A549 (cell line): Measurements from ENCODE around the gene BMX. TPM values are rescaled to one million over a fixed set of nuclear protein-coding genes. Genes with fewer than 3 reads are reported as not detected.

Source experiments
- ATAC-seq, 2 experiments: fragments of 200-7000 bp in 1 of 2; fragments of >200 bp in 1 of 2; cut with Nextera tagmentation in 1 of 2; cut with Tn5 transposase in 1 of 2; 3 replicates each; pipeline versions ENCODE4 v1.8.0 to v1.9.1; 2018 to 2020; ENCODE audit warnings: mild to moderate bottlenecking in 1 of 2, moderate library complexity in 1 of 2
- CTCF ChIA-PET: fragments of 300-600 bp; sonication (Branson Sonifier 250); formaldehyde crosslinking; extraction: SDS; loops from one replicate; lab custom pipeline; 2021; ENCODE audit warnings: antibody characterized with exemption, inconsistent platforms; lab: Yijun Ruan, JAX
- POLR2A ChIA-PET: fragments of 350-600 bp; formaldehyde crosslinking; extraction: SDS; loops from one replicate; lab custom pipeline; 2021; ENCODE audit warnings: antibody characterized with exemption, inconsistent platforms; lab: Yijun Ruan, JAX
- DNase-seq, 2 experiments: peaks; one replicate each; pipeline versions ENCODE4 v3.0.0 to v3.0.0-alpha.2; 2011 to 2016; ENCODE audit warnings: low read depth in 1 of 2, low spot score in 1 of 2
- FAIRE-seq: peaks from 2 replicates; lab custom pipeline; 2011; peaks lifted over from hg19 to GRCh38; lab: Jason Lieb, UNC
- H3K27ac ChIP-seq, 2 experiments: fragments of >200 bp; sonication (Bioruptor Twin); formaldehyde crosslinking; 3 replicates each; pipeline ENCODE4 v1.5.1; 2016 to 2017
- H3K4me1 ChIP-seq: fragments of >200 bp; sonication (Bioruptor Twin); formaldehyde crosslinking; 3 replicates; pipeline ENCODE4 v1.6.1; 2016
- H3K4me2 ChIP-seq: fragments of >200 bp; sonication (Bioruptor Twin); formaldehyde crosslinking; 3 replicates; pipeline ENCODE4 v1.6.1; 2016
- H3K4me3 ChIP-seq: fragments of >200 bp; sonication (Bioruptor Twin); formaldehyde crosslinking; 3 replicates; pipeline ENCODE4 v1.5.1; 2016
- H3K9me3 ChIP-seq: fragments of >200 bp; sonication (Bioruptor Twin); formaldehyde crosslinking; 3 replicates; pipeline ENCODE4 v1.6.1; 2016
- CHD2 ChIP-seq: fragments of 150-350 bp; IDR thresholded peaks from 2 replicates; pipeline ENCODE4 v1.6.1; 2014; ENCODE audit warnings: low read length; ENCODE audit not compliant: partially characterized antibody
- CTCF ChIP-seq: fragments of >200 bp; sonication (Bioruptor Twin); formaldehyde crosslinking; IDR thresholded peaks from 3 replicates; pipeline ENCODE4 v1.5.1; 2016
- EP300 ChIP-seq, 2 experiments: fragments of >200 bp; sonication (Bioruptor Twin); formaldehyde crosslinking; IDR thresholded peaks; 2 replicates in 1 of 2; 3 replicates in 1 of 2; pipeline ENCODE4 v1.6.1; 2016 to 2017
- HES2 ChIP-seq: fragments of >200 bp; sonication (Bioruptor Twin); formaldehyde crosslinking; IDR thresholded peaks from 2 replicates; pipeline ENCODE4 v1.6.1; 2016
- HOXA7 ChIP-seq: fragments of 250-450 bp; sonication (Bioruptor Pico); IDR thresholded peaks from 2 replicates; pipeline ENCODE4 v1.5.0; 2020; ENCODE audit warnings: mild to moderate bottlenecking, moderate library complexity
- HOXB13 ChIP-seq: fragments of 250-450 bp; sonication (Bioruptor Pico); IDR thresholded peaks from 2 replicates; pipeline ENCODE4 v1.5.0; 2020; ENCODE audit warnings: low read depth, mild to moderate bottlenecking, moderate library complexity
- MAFK ChIP-seq: fragments of 450-650 bp; IDR thresholded peaks from 2 replicates; pipeline ENCODE4 v1.6.1; 2014; ENCODE audit not compliant: partially characterized antibody
- NPAS2 ChIP-seq: fragments of 250-450 bp; sonication (Bioruptor Pico); IDR thresholded peaks from 2 replicates; pipeline ENCODE4 v1.8.0; 2022; ENCODE audit warnings: mild to moderate bottlenecking, moderate library complexity, borderline replicate concordance
- POLR2A ChIP-seq: IDR thresholded peaks from 2 replicates; pipeline ENCODE4 v1.6.1; 2012; ENCODE audit warnings: mild to moderate bottlenecking, low read length
- RAD21 ChIP-seq, 2 experiments: fragments of >200 bp in 1 of 2; sonication (Bioruptor Twin) in 1 of 2; formaldehyde crosslinking in 1 of 2; IDR thresholded peaks in 1 of 2; conservative IDR thresholded peaks in 1 of 2; 2 replicates in 1 of 2; 3 replicates in 1 of 2; pipeline ENCODE4 v1.6.1; 2012 to 2018; ENCODE audit warnings: inconsistent platforms in 1 of 2
- REST ChIP-seq: fragments of 200-600 bp; sonication (generic); IDR thresholded peaks from 2 replicates; pipeline ENCODE4 v1.6.1; 2016; ENCODE audit warnings: antibody characterized with exemption, mild to moderate bottlenecking, moderate library complexity
- SMC3 ChIP-seq: fragments of >200 bp; sonication (Bioruptor Twin); formaldehyde crosslinking; IDR thresholded peaks from 3 replicates; pipeline ENCODE4 v1.6.1; 2018; ENCODE audit warnings: inconsistent platforms
- USF2 ChIP-seq: fragments of 450-650 bp; IDR thresholded peaks from 2 replicates; pipeline ENCODE4 v1.6.1; 2014; ENCODE audit warnings: antibody characterized with exemption
- ZFP36 ChIP-seq: fragments of 450-650 bp; IDR thresholded peaks from 2 replicates; pipeline ENCODE4 v1.6.1; 2014; ENCODE audit warnings: borderline replicate concordance; ENCODE audit not compliant: partially characterized antibody
- ZNF302 ChIP-seq: fragments of 250-450 bp; sonication (Bioruptor Pico); IDR thresholded peaks from 2 replicates; pipeline ENCODE4 v1.9.0; 2021; ENCODE audit warnings: inconsistent platforms, mild to moderate bottlenecking, moderate library complexity
- whole genome bisulfite sequencing: methylation state at CpG from one replicate; pipeline ENCODE4 v1.1.6; 2017; ENCODE audit errors: missing lambda C conversion rate; 5-methylcytosine and 5-hydroxymethylcytosine counted together
- polyA plus RNA-seq, 4 experiments: library from polyadenylated mRNA; depleted of rRNA in 3 of 4; stranded (reverse); fragments of >200 nt; fragmentation: RNase III in 1 of 4; extraction: RNeasy Plus Mini Kit Qiagen cat#74134 plus additional on column Dnase treatment in 1 of 4; gene quantifications; 2 replicates in 3 of 4; 3 replicates in 1 of 4; pipeline ENCODE4 v1.2.3, GENCODE V29; 2011 to 2017

Gene BMX
- polyA plus RNA-seq, 2 of the 4 experiments (the other 2 are of a cell fraction), result not detected

- ATAC-seq (no peak), FAIRE-seq (peak; percentile 86), DNase-seq (peak in 1 of 2 experiments; percentile 9)
- WGBS, result 22% methylated on average over 7 of the region's 7 CpGs
- Histone ChIP-seq H3K4me1 (no peaks in the 10 kb centered on the region), H3K9me3 (no peaks in the 10 kb centered on the region), H3K4me2 (no peak overlapping the region), H3K27ac (no peak overlapping the region), H3K4me3 (no peak overlapping the region)
- TF ChIP-seq CTCF (peak; percentile 41), SMC3 (0 out of 3 replicates have a peak, but pooled peaks have one; percentile 24), POLR2A (no peak), HOXB13 (CRISPR knock-in tag) (no peak), RAD21 (conservative IDR thresholded peaks at IDR 0.05 in 1 of 2, IDR thresholded peaks at IDR 0.05 in 1 of 2) (peak; percentile 40 to 61; a peak in 4 of 5 replicates)
- CTCF ChIA-PET, result interaction anchor here (1.4 to 1.5 kb wide), 2 partner anchors 75 to 221 kb away, joined by 4 to 5 read pairs; partner anchors contain the start of gene PIR
- POLR2A ChIA-PET, result no interaction called here
Observed at GRCh38 chrX:15567886-15568616, 67.4 kb downstream of the BMX start.

GRCh38 chrX:15570145-15570544 is 69.5 kb downstream of the BMX start:
- CTCF ChIA-PET, result interaction anchor here (1.2 kb wide), 1 partner anchor 41 kb away, joined by 3 read pairs; no protein-coding TSS in a partner anchor
- Histone ChIP-seq H3K27ac (no peak overlapping the region), H3K4me1 (no peaks in the 10 kb centered on the region), H3K4me3 (no peak overlapping the region), H3K9me3 (no peaks in the 10 kb centered on the region), H3K4me2 (no peak overlapping the region)
- POLR2A ChIA-PET, result no interaction called here
- no peak for DNase-seq
- no peak for ATAC-seq
- no peak for TF ChIP-seq MAFK
- TF ChIP-seq NPAS2 (CRISPR knock-in tag), result no peak
- no peak for TF ChIP-seq REST
- no peak for TF ChIP-seq CHD2
- TF ChIP-seq HOXB13 (CRISPR knock-in tag), result no peak
- no peak for TF ChIP-seq HES2
- no peak for TF ChIP-seq ZNF302
- no peak for TF ChIP-seq EP300 (IDR thresholded peaks at IDR 0.05)
- no peak for TF ChIP-seq USF2
- no peak for TF ChIP-seq HOXA7 (CRISPR knock-in tag)
- TF ChIP-seq ZFP36, result no peak
- no peak for FAIRE-seq
- WGBS, result 5% methylated on average over 1 of the region's 1 CpG
